Neural progenitor cell (in vitro differentiated cells): ENCODE results near the gene VAPA. TPM values are rescaled to one million over a fixed set of nuclear protein-coding genes. Genes with fewer than 3 reads are reported as not detected.

Experiments
- DNase-seq: peaks from one replicate; pipeline ENCODE4 v3.0.0-alpha.2; 2016; ENCODE audit warnings: low spot score
- H2AFZ ChIP-seq: fragments of 200-600 bp; sonication (generic); replicated peaks from 2 replicates; pipeline ENCODE4 v1.6.1; 2016; ENCODE audit warnings: antibody characterized with exemption
- H3F3A ChIP-seq: fragments of 200-600 bp; sonication (generic); 2 replicates; pipeline ENCODE4 v1.6.1; 2016; ENCODE audit warnings: antibody characterized with exemption, low read depth
- H3K27ac ChIP-seq: fragments of 200-600 bp; sonication (generic); 2 replicates; pipeline ENCODE4 v1.5.1; 2016; ENCODE audit warnings: mild to moderate bottlenecking
- H3K27me3 ChIP-seq: fragments of 200-600 bp; sonication (generic); 2 replicates; pipeline ENCODE4 v1.6.1; 2016; ENCODE audit warnings: mild to moderate bottlenecking, moderate library complexity
- H3K36me3 ChIP-seq: fragments of 200-600 bp; sonication (generic); 2 replicates; pipeline ENCODE4 v1.5.1; 2016
- H3K4me1 ChIP-seq: fragments of 200-600 bp; sonication (generic); 2 replicates; pipeline ENCODE4 v1.6.1; 2016; ENCODE audit warnings: mixed run types
- H3K4me2 ChIP-seq: fragments of 200-600 bp; sonication (generic); 2 replicates; pipeline ENCODE4 v1.6.1; 2016
- H3K4me3 ChIP-seq: fragments of 200-600 bp; sonication (generic); 2 replicates; pipeline ENCODE4 v1.5.1; 2016
- H3K79me2 ChIP-seq: fragments of 200-600 bp; sonication (generic); 2 replicates; pipeline ENCODE4 v1.6.1; 2016; ENCODE audit warnings: low read depth
- H3K9ac ChIP-seq: fragments of 200-600 bp; sonication (generic); 2 replicates; pipeline ENCODE4 v1.6.1; 2016
- H3K9me3 ChIP-seq: fragments of 200-600 bp; sonication (generic); 2 replicates; pipeline ENCODE4 v1.5.1; 2016; ENCODE audit warnings: low read depth
- H4K20me1 ChIP-seq: fragments of 200-600 bp; sonication (generic); 2 replicates; pipeline ENCODE4 v1.6.1; 2016; ENCODE audit warnings: low read depth
- H3K27ac Mint-ChIP-seq: 3 replicates; pipeline ENCODE4 v1.8.0; 2021; ENCODE audit warnings: mixed read lengths
- H3K27me3 Mint-ChIP-seq: 2 replicates; pipeline ENCODE4 v1.8.0; 2022; ENCODE audit warnings: low read depth, mild to moderate bottlenecking, inconsistent platforms, moderate library complexity, mixed read lengths; ENCODE audit not compliant: insufficient read depth
- H3K36me3 Mint-ChIP-seq: 3 replicates; pipeline ENCODE4 v1.8.0; 2021; ENCODE audit warnings: mixed read lengths
- H3K4me1 Mint-ChIP-seq: 3 replicates; pipeline ENCODE4 v1.8.0; 2021; ENCODE audit warnings: mixed read lengths
- H3K4me3 Mint-ChIP-seq: 3 replicates; pipeline ENCODE4 v1.8.0; 2021; ENCODE audit warnings: mild to moderate bottlenecking, moderate library complexity, mixed read lengths
- H3K9me3 Mint-ChIP-seq: 3 replicates; pipeline ENCODE4 v1.8.0; 2020; ENCODE audit warnings: mixed read lengths
- CTCF ChIP-seq: fragments of 200-600 bp; sonication (generic); IDR thresholded peaks from 2 replicates; pipeline ENCODE4 v1.5.1; 2017; ENCODE audit warnings: antibody characterized with exemption, mild to moderate bottlenecking
- EZH2 ChIP-seq: fragments of 200-600 bp; sonication (generic); IDR thresholded peaks from 2 replicates; pipeline ENCODE4 v1.6.1; 2017; ENCODE audit warnings: antibody characterized with exemption, mild to moderate bottlenecking, moderate library complexity
- EZH2phosphoT487 ChIP-seq: fragments of 200-600 bp; sonication (generic); IDR thresholded peaks from 2 replicates; pipeline ENCODE4 v1.6.1; 2017; ENCODE audit warnings: antibody characterized with exemption
- total RNA-seq: library from RNA; depleted of rRNA; stranded (reverse); fragments of >200 nt; gene quantifications from 2 replicates; pipeline ENCODE4 v1.2.3, GENCODE V29; 2015; ENCODE audit warnings: low replicate concordance

VAPA gene
- 165 and 285 TPM in 2 replicates for total RNA-seq

DNA sequence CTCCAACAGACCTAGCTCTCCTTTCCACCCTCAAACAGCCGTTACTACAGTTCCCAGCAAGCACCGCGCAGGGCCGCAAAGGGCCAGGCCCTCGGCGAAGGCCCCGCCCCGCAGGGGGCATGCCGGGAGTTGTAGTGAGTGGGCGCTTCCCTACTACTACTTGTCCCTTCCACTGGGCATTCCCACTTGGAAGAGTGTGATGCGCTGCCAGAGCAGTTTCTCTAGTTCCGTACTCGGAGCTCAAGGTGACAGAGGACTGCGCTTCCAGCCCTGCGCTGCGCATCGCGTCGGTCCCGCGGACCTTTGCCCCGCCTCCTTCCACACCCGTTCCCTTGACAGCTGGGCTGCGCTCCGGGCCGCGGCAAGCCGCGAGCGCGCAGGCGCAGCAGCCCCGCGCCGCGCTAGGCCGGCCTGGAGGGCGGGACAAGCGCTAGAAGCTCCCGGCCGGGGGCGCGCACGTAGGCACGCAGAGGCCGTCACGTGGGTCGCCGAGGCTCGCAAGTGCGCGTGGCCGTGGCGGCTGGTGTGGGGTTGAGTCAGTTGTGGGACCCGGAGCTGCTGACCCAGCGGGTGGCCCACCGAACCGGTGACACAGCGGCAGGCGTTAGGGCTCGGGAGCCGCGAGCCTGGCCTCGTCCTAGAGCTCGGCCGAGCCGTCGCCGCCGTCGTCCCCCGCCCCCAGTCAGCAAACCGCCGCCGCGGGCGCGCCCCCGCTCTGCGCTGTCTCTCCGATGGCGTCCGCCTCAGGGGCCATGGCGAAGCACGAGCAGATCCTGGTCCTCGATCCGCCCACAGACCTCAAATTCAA lies at the start of gene VAPA:
Gene VAPA (plus strand): TSS at position 491 of the 808 bp plus-strand sequence. CDS start 241 bp downstream, at position 732.
- Histone ChIP-seq H3K4me2 (peak within 1 kb of the TSS; percentile 83), H3K9ac (peak within 1 kb of the TSS; percentile 84), H3K27me3 (no peaks in the 10 kb centered on the region), H3K9me3 (no peaks in the 10 kb centered on the region), H3K4me3 (peak within 1 kb of the TSS; percentile 73), H3F3A (no peaks in the 10 kb centered on the region), H3K4me1 (peaks cover 21% of the 10 kb centered on the region), H2AFZ (peak within 1 kb of the TSS; percentile 94), H3K36me3 (no peaks in the 10 kb centered on the region), H4K20me1 (peaks cover 41% of the 10 kb centered on the region), H3K79me2 (peaks cover 45% of the 10 kb centered on the region), H3K27ac (peak within 1 kb of the TSS; percentile 85)
- H3K36me3 Mint-ChIP-seq, result peaks cover 2% of the 10 kb centered on the region
- H3K27ac Mint-ChIP-seq, result peak within 1 kb of the TSS; percentile 89
- peak; percentile 98 for DNase-seq
- H3K4me3 Mint-ChIP-seq, result peak within 1 kb of the TSS; percentile 94
- peaks cover 21% of the 10 kb centered on the region for H3K4me1 Mint-ChIP-seq
- TF ChIP-seq EZH2, result no peak
- no peak for TF ChIP-seq EZH2phosphoT487
- TF ChIP-seq CTCF, result no peak
- H3K27me3 Mint-ChIP-seq, result no peaks in the 10 kb centered on the region
- no peaks in the 10 kb centered on the region for H3K9me3 Mint-ChIP-seq

- Histone ChIP-seq H3K36me3 (no peaks in the 10 kb centered on the region), H4K20me1 (no peaks in the 10 kb centered on the region), H2AFZ (no peak overlapping the region), H3F3A (no peaks in the 10 kb centered on the region), H3K27ac (no peak overlapping the region), H3K9me3 (peaks cover 4% of the 10 kb centered on the region), H3K4me1 (peaks cover 13% of the 10 kb centered on the region), H3K4me2 (no peak overlapping the region), H3K9ac (no peak overlapping the region), H3K79me2 (no peaks in the 10 kb centered on the region), H3K27me3 (no peaks in the 10 kb centered on the region), H3K4me3 (no peak overlapping the region)
- TF ChIP-seq EZH2, result no peak
- TF ChIP-seq CTCF, result no peak
- no peak for TF ChIP-seq EZH2phosphoT487
- peaks cover 33% of the 10 kb centered on the region for H3K4me1 Mint-ChIP-seq
- no peak for DNase-seq
- peaks cover 9% of the 10 kb centered on the region for H3K36me3 Mint-ChIP-seq
- H3K27me3 Mint-ChIP-seq, result no peaks in the 10 kb centered on the region
- peaks cover 15% of the 10 kb centered on the region for H3K9me3 Mint-ChIP-seq
- H3K27ac Mint-ChIP-seq, result no peak overlapping the region
- no peak overlapping the region for H3K4me3 Mint-ChIP-seq
Observed at GRCh38 chr18:9865764-9866490, 47.9 kb upstream of the VAPA start.

GRCh38 chr18:9866627-9867026 lies 47.2 kb upstream of the VAPA start:
- Mint-ChIP-seq H3K27me3 (no peaks in the 10 kb centered on the region), H3K4me3 (no peak overlapping the region), H3K9me3 (peaks cover 15% of the 10 kb centered on the region), H3K4me1 (peaks cover 34% of the 10 kb centered on the region), H3K36me3 (peaks cover 9% of the 10 kb centered on the region), H3K27ac (no peak overlapping the region)
- Histone ChIP-seq H3F3A (no peaks in the 10 kb centered on the region), H3K79me2 (no peaks in the 10 kb centered on the region), H4K20me1 (no peaks in the 10 kb centered on the region), H3K9me3 (peaks cover 4% of the 10 kb centered on the region), H3K4me3 (no peak overlapping the region), H2AFZ (no peak overlapping the region), H3K4me1 (peaks cover 13% of the 10 kb centered on the region), H3K27me3 (no peaks in the 10 kb centered on the region), H3K36me3 (no peaks in the 10 kb centered on the region), H3K27ac (no peak overlapping the region), H3K4me2 (no peak overlapping the region), H3K9ac (no peak overlapping the region)
- no peak for TF ChIP-seq CTCF
- no peak for TF ChIP-seq EZH2
- TF ChIP-seq EZH2phosphoT487, result no peak
- no peak for DNase-seq
